AML-193 (cell line): ENCODE measurements around the gene LTK.
"Not testable (repeated sequence)": the region's sequence is repeated elsewhere in the genome, so short reads cannot be mapped to it uniquely, and the experiment has no call there.

ENCODE experiments used
- DNase-seq, 2 experiments: peaks; one replicate each; lab custom pipeline; 2025; lab: John Stamatoyannopoulos, UW

The LTK gene

DNA sequence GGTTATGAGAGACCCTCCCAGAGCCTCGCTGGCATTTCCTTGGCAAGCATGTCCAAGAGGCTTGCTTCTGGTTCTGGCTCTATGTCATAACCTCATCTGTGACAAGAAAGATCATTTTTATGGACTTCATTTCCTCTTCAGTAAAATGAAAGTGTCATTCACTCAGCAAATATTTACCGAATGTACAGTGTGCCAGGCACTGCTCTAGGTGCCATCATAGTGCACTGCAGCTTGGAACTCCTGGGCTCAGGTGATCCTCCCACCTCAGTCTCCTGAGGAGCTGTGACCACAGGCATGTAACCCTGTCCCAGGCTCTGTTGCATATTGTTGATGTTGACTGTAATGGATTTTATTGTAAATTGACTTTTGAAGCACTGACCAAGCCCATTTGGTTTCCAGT, 38.7 kb downstream of the LTK start:
- DNase-seq = no peak

GRCh38 chr15:41474436-41474835, 39.2 kb downstream of the LTK start:
- no peak for DNase-seq

DNA sequence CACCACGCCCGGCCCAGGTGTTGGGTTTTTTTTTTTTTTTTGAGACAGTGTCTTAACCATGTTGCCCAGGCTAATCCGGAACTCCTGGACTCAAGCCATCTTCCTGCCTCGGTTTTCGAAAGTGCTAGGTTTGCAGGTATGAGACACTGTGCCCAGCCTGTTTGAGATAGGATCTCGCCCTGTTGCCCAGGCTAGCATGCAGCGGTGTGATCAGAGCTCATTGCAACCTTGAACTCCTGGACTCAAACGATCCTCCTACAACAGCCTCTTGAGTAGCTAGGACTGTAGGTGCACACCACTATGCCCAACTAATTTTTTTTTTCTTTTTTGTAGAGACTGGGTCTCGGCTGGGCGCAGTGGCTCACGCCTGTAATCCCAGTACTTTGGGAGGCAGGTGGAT, 40.2 kb downstream of the LTK start:
- no peak for DNase-seq

GRCh38 chr15:41469644-41470043, 44.0 kb downstream of the LTK start:
- DNase-seq = not testable (repeated sequence)

DNA sequence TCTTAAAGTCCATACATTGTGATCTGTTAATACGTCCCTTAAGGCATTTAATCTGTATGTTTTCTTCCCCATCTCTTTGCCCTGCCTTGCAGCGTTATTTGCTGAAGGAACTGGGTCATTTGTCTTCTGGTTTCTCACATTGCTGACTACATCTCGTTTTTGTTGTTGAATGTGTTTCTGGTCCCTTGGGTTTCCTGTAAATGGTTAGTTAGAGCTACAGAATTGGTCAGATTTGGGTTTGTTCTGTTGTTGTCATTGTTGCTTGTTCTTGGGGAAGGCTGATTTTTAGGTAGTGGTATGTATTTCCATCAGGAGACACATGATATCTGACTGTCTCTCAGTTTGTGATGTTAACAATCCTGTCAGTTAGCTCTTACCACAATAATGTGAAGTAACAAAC, 46.9 kb downstream of the LTK start:
- no peak for DNase-seq

GRCh38 chr15:41465822-41466421, 47.7 kb downstream of the LTK start:
- DNase-seq = peak; percentile 49 to 65

DNA sequence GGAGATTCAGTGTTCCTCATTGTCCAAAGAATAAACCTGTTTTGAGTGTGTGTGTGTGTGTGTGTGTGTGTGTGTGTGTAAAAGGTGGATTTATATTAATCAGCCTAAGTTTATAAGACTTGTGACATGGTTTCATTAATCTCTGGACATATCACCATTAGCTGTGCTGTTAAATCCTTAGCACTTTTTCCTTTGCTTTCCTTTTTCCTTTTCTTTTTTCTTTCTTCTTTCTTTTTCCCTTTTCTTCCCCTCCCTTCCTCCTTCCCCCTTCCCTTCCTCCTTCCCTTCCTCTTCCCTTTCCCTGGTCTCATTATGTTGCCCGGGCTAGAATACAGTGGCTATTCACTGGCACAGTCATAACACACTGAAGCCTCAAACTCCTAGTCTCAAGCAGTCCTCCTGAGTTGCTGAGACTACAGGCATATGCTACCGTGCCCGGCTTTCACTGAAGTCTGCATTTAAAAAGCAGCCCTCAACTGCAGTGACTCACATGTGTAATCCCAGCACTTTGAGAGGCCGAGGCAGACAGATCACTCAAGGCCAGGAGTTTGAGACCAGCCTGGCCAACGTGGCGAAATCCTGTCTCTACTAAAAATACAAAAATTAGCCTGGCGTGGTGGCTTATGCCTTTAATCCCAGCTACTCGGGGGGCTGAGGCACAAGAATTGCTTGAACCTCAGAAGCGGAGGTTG, 48.6 kb downstream of the LTK start:
- DNase-seq = no peak

- peak; percentile 27 to 35 for DNase-seq
Measured at GRCh38 chr15:41462084-41462795, 51.4 kb downstream of the LTK start.
